ENCODE results near the gene PFDN1. TPM values are rescaled to one million over a fixed set of nuclear protein-coding genes. Genes with fewer than 3 reads are reported as not detected.
A peak's percentile ranks its signal among the peaks of the same experiment; 100 is the strongest.

Gene PFDN1
- total and polyA plus RNA-seq, 3 donors from 2014 or later = 62.4 to 185 (median 156) TPM

- intact Hi-C loops (cut with DNase I; ENCODE audit: low total_unique reads) = no loop called here
- Histone ChIP-seq H3K36me3 (ENCODE audit: low read depth, missing control alignments) (no peaks in the 10 kb centered on the region), H3K27ac (peak overlapping the region; percentile 28 to 44), H3K9me3 (no peaks in the 10 kb centered on the region), H3K4me1 (peaks cover 15% of the 10 kb centered on the region), H3K27me3 (no peaks in the 10 kb centered on the region), H3K4me3 (no peak overlapping the region)
- 45 to 55% methylated on average over 8 of the region's 8 CpGs for WGBS, 2 donors
- DNase-seq = peak; percentile 84
- TF ChIP-seq CTCF (IDR thresholded peaks at IDR 0.05) (no peak), POLR2A (IDR thresholded peaks at IDR 0.05) (no peak)
These were observed 41.3 kb downstream of the PFDN1 start for GRCh38 chr5:140261403-140262171.

- no peaks in the 10 kb centered on the region for H3K27me3 ChIP-seq
- no peak overlapping the region for H3K4me3 ChIP-seq
- TF ChIP-seq POLR2A (IDR thresholded peaks at IDR 0.05) (no peak), CTCF (IDR thresholded peaks at IDR 0.05) (no peak)
- no peaks in the 10 kb centered on the region for H3K9me3 ChIP-seq
- no peak for DNase-seq
- peaks cover 15% of the 10 kb centered on the region for H3K4me1 ChIP-seq
- H3K36me3 ChIP-seq (ENCODE audit: low read depth, missing control alignments) = no peaks in the 10 kb centered on the region
- WGBS, 2 donors = 93 to 98% methylated on average over 2 of the region's 2 CpGs
- H3K27ac ChIP-seq = no peak overlapping the region
- intact Hi-C loops (cut with DNase I; ENCODE audit: low total_unique reads) = no loop called here
These were observed 42.7 kb downstream of the PFDN1 start for GRCh38 chr5:140260089-140260656.

- Histone ChIP-seq H3K27ac (no peak overlapping the region), H3K4me1 (peaks cover 15% of the 10 kb centered on the region), H3K9me3 (no peaks in the 10 kb centered on the region), H3K4me3 (no peak overlapping the region), H3K27me3 (no peaks in the 10 kb centered on the region), H3K36me3 (ENCODE audit: low read depth, missing control alignments) (no peaks in the 10 kb centered on the region)
- DNase-seq = no peak
- 94 to 96% methylated on average over 2 of the region's 2 CpGs for WGBS, 2 donors
- intact Hi-C loops (cut with DNase I; ENCODE audit: low total_unique reads) = no loop called here
- TF ChIP-seq POLR2A (IDR thresholded peaks at IDR 0.05) (no peak), CTCF (IDR thresholded peaks at IDR 0.05) (no peak)
These were observed 43.4 kb downstream of the PFDN1 start for GRCh38 chr5:140259500-140259899.

- no peaks in the 10 kb centered on the region for H3K9me3 ChIP-seq
- no peaks in the 10 kb centered on the region for H3K36me3 ChIP-seq (ENCODE audit: low read depth, missing control alignments)
- H3K4me1 ChIP-seq = peaks cover 15% of the 10 kb centered on the region
- TF ChIP-seq CTCF (IDR thresholded peaks at IDR 0.05) = no peak
- H3K4me3 ChIP-seq = no peak overlapping the region
- intact Hi-C loops (cut with DNase I; ENCODE audit: low total_unique reads) = no loop called here
- H3K27me3 ChIP-seq = no peaks in the 10 kb centered on the region
- no peak overlapping the region for H3K27ac ChIP-seq
- 92 to 93% methylated on average over 4 of the region's 4 CpGs for WGBS, 2 donors
- DNase-seq = no peak
These were observed 44.0 kb downstream of the PFDN1 start for GRCh38 chr5:140258873-140259272.

- no peak overlapping the region for H3K27ac ChIP-seq
- DNase-seq = no peak
- H3K36me3 ChIP-seq (ENCODE audit: low read depth, missing control alignments) = no peaks in the 10 kb centered on the region
- 77 to 81% methylated on average over 3 of the region's 3 CpGs for WGBS, 2 donors
- intact Hi-C loops (cut with DNase I; ENCODE audit: low total_unique reads) = no loop called here
- no peaks in the 10 kb centered on the region for H3K27me3 ChIP-seq
- no peak for TF ChIP-seq CTCF (IDR thresholded peaks at IDR 0.05)
- no peak for TF ChIP-seq POLR2A (IDR thresholded peaks at IDR 0.05)
- H3K4me1 ChIP-seq = peaks cover 15% of the 10 kb centered on the region
- H3K4me3 ChIP-seq = no peak overlapping the region
- no peaks in the 10 kb centered on the region for H3K9me3 ChIP-seq
These were observed 44.9 kb downstream of the PFDN1 start for GRCh38 chr5:140258016-140258415.

All from testis (tissue), 3 donors.